HEK293 (cell line): ENCODE data around the gene TRPV2.

Source experiments
- CTCF ChIA-PET: fragments of 350-600 bp; formaldehyde crosslinking; extraction: SDS; loops from one replicate; lab custom pipeline; 2021; ENCODE audit warnings: antibody characterized with exemption; lab: Yijun Ruan, JAX
- POLR2A ChIA-PET: fragments of 300-600 bp; formaldehyde crosslinking; extraction: SDS; loops from one replicate; lab custom pipeline; 2020; ENCODE audit warnings: antibody characterized with exemption, inconsistent platforms; lab: Yijun Ruan, JAX
- H3K27ac ChIP-seq: fragments of 200-500 bp; sonication (Bioruptor generic); 2 replicates; pipeline ENCODE4 v1.5.1; 2014; ENCODE audit warnings: low read depth, low read length, control low read depth, inconsistent platforms; ENCODE audit errors: extremely low read depth
- H3K36me3 ChIP-seq, 2 experiments: fragments of 200-500 bp in 1 of 2; sonication (Bioruptor generic) in 1 of 2; 1 replicate in 1 of 2; 2 replicates in 1 of 2; pipeline ENCODE4 v1.5.1; 2014 to 2017; ENCODE audit warnings: inconsistent platforms in 2 of 2, low read length in 2 of 2; ENCODE audit not compliant: control insufficient read depth in 2 of 2, insufficient read depth in 1 of 2
- H3K4me1 ChIP-seq: fragments of 200-500 bp; sonication (Bioruptor generic); 2 replicates; pipeline ENCODE4 v1.5.1; 2014; ENCODE audit warnings: mild to moderate bottlenecking, low read length, inconsistent platforms; ENCODE audit not compliant: control insufficient read depth, insufficient read depth
- H3K4me3 ChIP-seq: 2 replicates; pipeline ENCODE4 v1.5.1; 2011; ENCODE audit warnings: low read depth, mild to moderate bottlenecking, control low read depth, low read length, moderate library complexity
- H3K9me3 ChIP-seq: fragments of 200-500 bp; sonication (Bioruptor generic); 2 replicates; pipeline ENCODE4 v1.5.1; 2014; ENCODE audit warnings: low read depth, low read length, inconsistent platforms; ENCODE audit not compliant: control insufficient read depth, insufficient read depth
- BCL11B ChIP-seq: fragments of 450-650 bp; formaldehyde crosslinking; IDR thresholded peaks from 2 replicates; pipeline ENCODE4 v1.5.1; 2016; ENCODE audit warnings: low read depth, missing biosample characterization, missing genetic modification characterization
- GLIS2 ChIP-seq: fragments of 450-650 bp; formaldehyde crosslinking; IDR thresholded peaks from 2 replicates; pipeline ENCODE4 v1.5.1; 2016; ENCODE audit warnings: missing biosample characterization, missing genetic modification characterization
- SALL2 ChIP-seq: fragments of 450-650 bp; formaldehyde crosslinking; IDR thresholded peaks from 2 replicates; pipeline ENCODE4 v1.5.0; 2017; ENCODE audit warnings: missing biosample characterization, mild to moderate bottlenecking, missing genetic modification characterization, borderline replicate concordance
- SCRT1 ChIP-seq: fragments of 450-650 bp; formaldehyde crosslinking; IDR thresholded peaks from 2 replicates; pipeline ENCODE4 v1.5.1; 2016; ENCODE audit warnings: missing biosample characterization, missing genetic modification characterization, borderline replicate concordance
- TSHZ1 ChIP-seq: fragments of 450-650 bp; formaldehyde crosslinking; IDR thresholded peaks from 2 replicates; pipeline ENCODE4 v1.5.1; 2016; ENCODE audit warnings: missing biosample characterization, missing genetic modification characterization, borderline replicate concordance
- ZBTB44 ChIP-seq: fragments of 450-650 bp; IDR thresholded peaks from 2 replicates; pipeline ENCODE4 v1.5.1; 2018; ENCODE audit warnings: missing biosample characterization, mild to moderate bottlenecking, missing genetic modification characterization
- ZBTB8A ChIP-seq: fragments of 450-650 bp; formaldehyde crosslinking; IDR thresholded peaks from 2 replicates; pipeline ENCODE4 v1.5.1; 2016; ENCODE audit warnings: missing biosample characterization, missing genetic modification characterization
- ZNF133 ChIP-seq: fragments of 450-650 bp; formaldehyde crosslinking; IDR thresholded peaks from 2 replicates; pipeline ENCODE4 v1.5.1; 2016; ENCODE audit warnings: missing biosample characterization, missing genetic modification characterization
- ZNF175 ChIP-seq: fragments of 450-650 bp; formaldehyde crosslinking; IDR thresholded peaks from 2 replicates; pipeline ENCODE4 v1.5.1; 2016; ENCODE audit warnings: missing biosample characterization, missing genetic modification characterization
- ZNF19 ChIP-seq: fragments of 450-650 bp; formaldehyde crosslinking; IDR thresholded peaks from 2 replicates; pipeline ENCODE4; 2016; ENCODE audit warnings: missing biosample characterization, missing genetic modification characterization, low read depth
- ZNF239 ChIP-seq: fragments of 450-650 bp; formaldehyde crosslinking; IDR thresholded peaks from 2 replicates; pipeline ENCODE4 v1.5.1; 2016; ENCODE audit warnings: missing biosample characterization, missing genetic modification characterization
- ZNF280C ChIP-seq: fragments of 450-650 bp; formaldehyde crosslinking; IDR thresholded peaks from 2 replicates; pipeline ENCODE4 v1.5.1; 2016; ENCODE audit warnings: missing biosample characterization, missing genetic modification characterization
- ZNF311 ChIP-seq: fragments of 450-650 bp; formaldehyde crosslinking; IDR thresholded peaks from 2 replicates; pipeline ENCODE4 v1.5.1; 2017; ENCODE audit warnings: missing biosample characterization, missing genetic modification characterization, borderline replicate concordance
- ZNF350 ChIP-seq: fragments of 450-650 bp; formaldehyde crosslinking; IDR thresholded peaks from 2 replicates; pipeline ENCODE4 v1.5.0; 2017; ENCODE audit warnings: missing biosample characterization, mild to moderate bottlenecking, missing genetic modification characterization
- ZNF555 ChIP-seq: fragments of 450-650 bp; formaldehyde crosslinking; conservative IDR thresholded peaks from 2 replicates; pipeline ENCODE4 v1.5.1; 2017; ENCODE audit warnings: missing biosample characterization, mild to moderate bottlenecking, missing genetic modification characterization, inconsistent platforms
- ZNF560 ChIP-seq: fragments of 450-650 bp; formaldehyde crosslinking; IDR thresholded peaks from 2 replicates; pipeline ENCODE4 v1.5.1; 2017; ENCODE audit warnings: missing biosample characterization, missing genetic modification characterization, borderline replicate concordance
- ZNF654 ChIP-seq: fragments of 450-650 bp; formaldehyde crosslinking; IDR thresholded peaks from 2 replicates; pipeline ENCODE4 v1.5.1; 2016; ENCODE audit warnings: low read depth, missing biosample characterization, missing genetic modification characterization
- ZNF792 ChIP-seq: fragments of 450-650 bp; formaldehyde crosslinking; IDR thresholded peaks from 2 replicates; pipeline ENCODE4 v1.5.1; 2016; ENCODE audit warnings: missing biosample characterization, missing genetic modification characterization
- ZNF843 ChIP-seq: fragments of 450-650 bp; formaldehyde crosslinking; IDR thresholded peaks from 2 replicates; pipeline ENCODE4 v1.5.1; 2016; ENCODE audit warnings: missing biosample characterization, missing genetic modification characterization

Gene TRPV2

GRCh38 chr17:16483021-16483645 is 67.8 kb downstream of the TRPV2 start:
- no peak overlapping the region for H3K27ac ChIP-seq
- peaks cover 6% of the 10 kb centered on the region for H3K4me1 ChIP-seq
- POLR2A ChIA-PET, result no interaction called here
- TF ChIP-seq ZNF560 (tag by site-specific recombination) (no peak), SALL2 (tag by site-specific recombination) (no peak), ZNF19 (no peak), ZNF311 (tag by site-specific recombination) (no peak), TSHZ1 (tag by site-specific recombination) (no peak), ZNF175 (no peak), GLIS2 (tag by site-specific recombination) (no peak), ZNF280C (tag by site-specific recombination) (no peak), ZNF843 (tag by site-specific recombination) (no peak), ZNF350 (no peak), ZBTB44 (tag by site-specific recombination) (no peak), ZBTB8A (tag by site-specific recombination) (no peak), SCRT1 (tag by site-specific recombination) (no peak), ZNF239 (tag by site-specific recombination) (no peak), BCL11B (no peak), ZNF654 (tag by site-specific recombination) (no peak), ZNF133 (tag by site-specific recombination) (no peak), ZNF555 (tag by site-specific recombination) (no peak), ZNF792 (tag by site-specific recombination) (no peak)
- TF ChIP-seq, all 188 proteins: peak for 0
- H3K4me3 ChIP-seq, result no peak overlapping the region
- no peaks in the 10 kb centered on the region for H3K9me3 ChIP-seq
- H3K36me3 ChIP-seq, result no peaks in the 10 kb centered on the region
- CTCF ChIA-PET, result interaction anchor here (0.7 to 2.4 kb wide), 2 partner anchors 30 to 180 kb away, joined by 4 to 10 read pairs; no protein-coding TSS in a partner anchor
